GM19455 (cell line): Measurements from ENCODE around the gene CFAP20DC.
"Not testable (repeated sequence)": the region's sequence is repeated elsewhere in the genome, so short reads cannot be mapped to it uniquely, and the experiment has no call there.

Experiments
- ATAC-seq: cut with Tn5 transposase; IDR thresholded peaks from one replicate; pipeline ENCODE4 v1.9.1; 2021; ENCODE audit not compliant: unreplicated experiment

The CFAP20DC gene

DNA sequence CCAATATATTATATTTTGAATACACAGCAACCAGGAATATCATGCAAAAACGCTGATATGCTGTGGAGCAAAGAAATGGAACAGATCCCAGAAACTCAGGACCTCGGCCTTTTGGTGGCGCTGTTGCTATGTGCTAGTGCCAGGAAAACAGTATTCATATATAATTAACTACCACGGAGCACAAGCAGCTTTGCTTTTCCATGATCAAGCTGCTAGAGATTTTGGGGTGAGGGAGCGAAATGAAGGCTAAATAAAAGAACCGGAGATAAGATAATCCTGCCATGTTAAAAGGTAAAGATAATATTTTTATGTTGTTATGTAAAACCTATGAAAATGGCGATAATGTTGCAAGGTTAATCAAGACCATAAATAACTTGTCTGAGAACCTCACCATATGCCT lies 225.5 kb downstream of the CFAP20DC start:
- ATAC-seq = no peak

DNA sequence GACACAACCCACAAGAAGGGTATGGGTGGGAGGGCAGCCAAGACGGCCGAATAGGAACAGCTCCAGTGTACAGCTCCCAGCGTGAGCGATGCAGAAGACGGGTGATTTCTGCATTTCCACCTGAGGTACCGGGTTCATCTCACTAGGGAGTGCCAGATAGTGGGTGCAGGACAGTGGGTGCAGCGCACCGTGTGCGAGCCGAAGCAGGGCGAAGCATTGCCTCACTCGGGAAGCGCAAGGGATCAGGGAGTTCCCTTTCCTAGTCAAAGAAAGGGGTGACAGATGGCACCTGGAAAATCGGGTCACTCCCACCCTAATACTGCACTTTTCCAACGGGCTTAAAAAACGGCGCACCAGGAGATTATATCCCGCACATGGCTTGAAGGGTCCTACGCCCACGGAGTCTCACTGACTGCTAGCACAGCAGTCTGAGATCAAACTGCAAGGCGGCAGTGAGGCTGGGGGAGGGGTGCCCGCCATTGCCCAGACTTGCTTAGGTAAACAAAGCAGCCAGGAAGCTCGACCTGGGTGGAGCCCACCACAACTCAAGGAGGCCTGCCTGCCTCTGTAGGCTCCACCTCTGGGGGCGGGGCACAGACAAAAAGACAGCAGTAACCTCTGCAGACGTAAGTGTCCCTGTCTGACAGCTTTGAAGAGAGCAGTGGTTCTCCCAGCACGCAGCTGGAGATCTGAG lies 243.1 kb downstream of the CFAP20DC start:
- ATAC-seq = not testable (repeated sequence)

DNA sequence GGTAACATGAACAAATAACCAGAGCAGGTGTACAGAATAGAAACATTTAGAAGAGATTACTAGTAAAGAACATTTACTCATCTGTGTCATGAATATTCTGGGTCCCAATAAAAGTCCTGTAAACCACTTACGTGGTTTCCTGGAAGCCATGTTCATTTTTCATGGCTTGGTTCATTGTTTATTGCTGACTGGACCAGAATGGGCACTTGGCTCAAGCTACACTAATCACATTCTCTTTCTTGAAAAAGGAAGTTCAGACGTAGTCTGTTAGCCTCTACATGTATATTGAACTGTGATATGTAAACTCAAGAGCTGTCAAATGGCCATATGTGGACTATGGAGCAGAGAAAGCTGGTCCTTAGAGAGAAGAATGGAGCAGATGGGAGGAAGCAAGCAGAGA lies 244.9 kb downstream of the CFAP20DC start:
- ATAC-seq = no peak

DNA sequence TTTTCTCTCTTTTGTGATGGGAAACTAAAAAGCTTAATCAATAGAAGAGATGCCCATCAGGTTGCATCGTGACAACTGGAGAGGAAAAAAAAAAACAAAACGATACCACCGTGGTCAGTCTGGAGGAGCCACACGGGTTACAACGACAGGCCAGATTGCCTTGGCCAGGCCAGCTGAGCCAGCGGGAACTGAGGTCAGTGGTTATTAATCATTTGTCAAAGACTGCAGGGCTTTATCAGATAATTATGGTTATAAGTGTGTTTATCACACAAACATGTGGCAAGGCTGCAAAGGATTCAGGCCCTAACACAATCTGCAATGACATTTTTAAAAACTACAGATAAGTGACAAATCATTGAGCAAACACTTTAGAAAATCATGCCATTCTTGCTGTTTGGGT lies 248.3 kb downstream of the CFAP20DC start:
- no peak for ATAC-seq

DNA sequence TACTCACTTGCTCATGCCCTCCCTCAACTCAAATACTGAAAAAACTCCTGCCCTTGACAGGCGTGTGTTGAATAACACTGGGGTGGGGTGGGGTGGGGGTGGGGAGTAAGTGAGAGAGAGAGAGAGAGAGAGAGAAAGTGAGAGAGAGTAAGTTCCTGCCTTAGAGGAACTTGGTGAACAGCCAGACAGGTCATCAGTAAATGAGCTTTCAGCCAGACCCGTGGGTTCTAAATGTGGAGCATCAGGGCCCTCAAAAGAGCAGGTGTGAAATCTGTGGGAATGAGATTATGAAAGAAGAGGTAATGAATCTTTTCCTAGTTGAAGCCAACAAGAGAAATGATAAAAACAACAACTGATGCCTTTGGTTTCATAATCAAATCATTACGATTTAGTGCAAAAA lies 248.9 kb downstream of the CFAP20DC start:
- no peak for ATAC-seq

DNA sequence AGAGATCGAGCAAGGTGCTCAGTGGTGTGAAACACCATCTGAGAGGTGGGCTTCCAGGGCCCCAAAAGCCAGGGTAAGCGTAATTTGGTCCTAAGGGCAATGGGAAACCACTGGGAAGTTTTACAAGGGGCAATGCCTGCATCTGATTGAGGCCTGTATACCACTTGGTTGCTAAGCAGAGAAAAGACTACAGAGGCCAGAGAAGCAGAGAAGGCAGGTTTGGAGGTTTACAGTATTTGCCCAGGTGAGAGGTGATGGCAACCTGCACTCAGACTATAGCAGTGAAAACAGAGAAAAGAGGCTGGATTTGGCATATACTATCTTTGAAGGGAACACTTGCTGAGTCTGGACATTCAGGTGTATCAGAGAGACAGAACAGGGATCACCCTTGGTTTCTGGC lies 249.8 kb downstream of the CFAP20DC start:
- no peak for ATAC-seq

DNA sequence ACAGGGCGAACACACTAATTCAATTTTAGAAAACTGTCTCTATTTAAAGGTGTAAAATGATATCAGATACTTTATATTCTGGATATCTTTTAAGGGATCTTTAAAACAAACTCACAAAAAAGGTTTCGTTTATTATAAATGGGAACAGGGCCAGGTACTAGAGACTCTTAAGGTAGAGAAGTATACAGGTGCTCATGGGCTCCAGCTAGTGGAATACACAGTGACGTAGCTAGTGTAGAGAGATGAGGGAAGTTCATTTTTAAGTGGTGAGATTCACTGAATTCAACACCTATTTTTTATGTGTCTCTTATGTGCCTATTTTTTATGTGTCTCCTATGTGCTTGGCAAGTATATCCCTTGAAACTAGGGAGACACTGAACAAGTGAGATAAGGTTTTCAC lies 250.6 kb downstream of the CFAP20DC start:
- ATAC-seq = no peak

DNA sequence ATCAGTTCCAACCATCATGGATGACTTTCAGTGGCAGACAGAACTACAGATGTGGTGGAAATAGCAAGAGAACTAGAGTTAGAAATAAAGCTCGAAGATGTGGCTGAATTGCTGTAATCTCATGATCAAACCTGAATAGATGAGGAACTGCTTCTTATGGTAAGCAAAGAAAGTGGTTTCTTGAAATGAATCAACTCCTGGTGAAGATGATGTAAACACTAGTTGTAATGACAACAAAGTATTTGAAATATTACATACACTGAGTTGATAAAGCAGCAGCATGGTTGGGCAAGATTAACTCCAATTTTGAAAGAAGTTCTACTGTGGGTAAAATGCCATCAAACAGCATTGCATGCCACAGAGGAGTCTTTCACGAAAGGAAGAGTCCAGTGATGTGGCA lies 251.5 kb downstream of the CFAP20DC start:
- no peak for ATAC-seq

DNA sequence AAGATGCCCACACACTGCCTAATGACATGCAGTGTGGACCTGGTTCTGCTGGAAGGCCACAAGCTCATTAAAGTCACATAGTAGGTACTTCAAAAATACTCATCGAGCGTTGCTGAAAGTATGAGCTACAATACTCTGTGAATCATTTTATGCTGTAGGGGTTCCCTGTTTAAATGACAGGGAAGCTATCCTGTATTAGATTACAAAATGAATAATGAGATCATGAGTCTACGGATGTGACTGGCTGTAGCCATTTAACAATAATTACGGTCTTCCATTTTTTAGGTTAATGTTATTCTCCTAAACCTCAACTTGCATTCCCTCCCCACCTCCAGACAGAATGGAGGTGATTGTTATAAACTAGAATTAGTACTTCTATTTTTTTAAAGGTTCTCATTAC lies 255.1 kb downstream of the CFAP20DC start:
- ATAC-seq = no peak

DNA sequence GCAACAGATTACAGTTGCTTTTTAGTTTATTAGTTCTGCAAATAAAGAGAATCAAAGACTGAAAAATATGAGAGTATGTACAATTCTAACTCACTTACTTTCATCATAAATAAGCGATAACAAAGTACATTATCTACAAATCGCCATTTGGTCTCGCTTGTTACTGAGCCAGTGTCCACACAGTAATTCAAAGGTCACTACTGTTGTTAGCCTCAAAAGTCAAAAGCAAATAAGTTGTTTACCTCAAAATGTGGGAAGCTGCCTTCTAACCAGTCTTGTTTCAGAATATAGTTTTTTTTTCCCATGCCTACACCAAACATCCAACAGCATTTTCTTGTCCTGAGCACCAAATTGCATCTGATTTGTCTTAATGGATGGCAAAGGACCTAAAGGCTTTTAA lies 255.9 kb downstream of the CFAP20DC start:
- ATAC-seq = no peak

DNA sequence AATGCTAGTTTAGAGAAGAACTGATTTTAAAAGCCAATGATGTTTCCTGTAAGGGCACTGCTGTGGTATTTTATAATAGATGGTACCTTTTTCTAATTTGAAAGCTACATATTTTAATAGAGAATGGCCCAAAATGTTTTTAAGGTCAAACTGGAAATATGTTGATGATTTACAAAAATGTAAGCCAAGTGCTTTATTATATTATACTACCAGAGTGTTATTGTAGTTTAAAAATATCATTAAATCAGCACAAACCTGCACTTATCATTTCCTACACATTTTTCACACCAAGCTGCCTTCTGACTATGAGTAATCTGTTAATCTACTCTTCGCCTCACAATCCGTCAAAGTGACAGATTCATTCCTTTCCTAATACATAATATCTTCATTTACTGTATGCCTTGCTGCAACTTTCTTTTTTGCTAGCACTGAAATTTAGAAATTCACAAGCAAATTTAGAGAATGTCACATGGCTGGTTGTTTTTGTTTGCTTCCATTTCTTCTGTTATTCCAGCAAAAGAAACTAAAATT lies 256.8 kb downstream of the CFAP20DC start:
- ATAC-seq = no peak

DNA sequence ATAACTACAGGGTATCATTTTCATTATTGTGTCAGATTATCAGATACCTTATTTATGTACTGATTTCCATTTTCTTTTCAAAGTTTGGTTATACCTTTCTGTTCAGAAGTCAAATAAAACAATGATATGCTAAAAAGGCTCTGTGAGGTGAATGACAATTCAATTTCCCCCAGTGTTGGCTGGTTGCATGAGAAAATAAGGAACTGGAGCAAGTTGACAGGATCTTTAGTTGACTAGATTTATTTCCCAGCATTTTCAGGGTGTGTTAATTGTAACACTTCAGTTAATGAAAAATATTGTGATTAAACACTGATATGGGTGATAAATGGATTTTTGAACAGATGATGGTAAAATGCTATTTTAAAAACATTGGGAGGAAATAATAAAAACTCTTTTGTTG lies 260.4 kb downstream of the CFAP20DC start:
- ATAC-seq = no peak

DNA sequence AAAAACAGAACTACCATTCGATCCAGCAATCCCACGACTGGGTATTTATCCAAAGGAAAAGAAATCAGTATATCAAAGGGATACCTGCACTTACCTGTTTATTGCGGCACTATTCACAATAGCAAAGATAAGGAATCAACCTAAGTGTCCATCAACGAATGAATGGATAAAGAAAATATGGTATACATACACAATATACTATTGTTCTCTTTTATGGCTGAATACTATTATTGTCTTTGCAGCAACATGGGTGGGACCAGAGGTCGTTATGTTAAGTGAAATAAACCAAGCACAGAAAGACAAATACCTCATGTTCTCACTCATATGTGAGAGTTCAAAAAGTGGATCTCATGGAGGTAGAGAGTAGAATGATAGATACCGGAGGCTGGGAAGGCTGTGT lies 264.9 kb downstream of the CFAP20DC start:
- no peak for ATAC-seq

DNA sequence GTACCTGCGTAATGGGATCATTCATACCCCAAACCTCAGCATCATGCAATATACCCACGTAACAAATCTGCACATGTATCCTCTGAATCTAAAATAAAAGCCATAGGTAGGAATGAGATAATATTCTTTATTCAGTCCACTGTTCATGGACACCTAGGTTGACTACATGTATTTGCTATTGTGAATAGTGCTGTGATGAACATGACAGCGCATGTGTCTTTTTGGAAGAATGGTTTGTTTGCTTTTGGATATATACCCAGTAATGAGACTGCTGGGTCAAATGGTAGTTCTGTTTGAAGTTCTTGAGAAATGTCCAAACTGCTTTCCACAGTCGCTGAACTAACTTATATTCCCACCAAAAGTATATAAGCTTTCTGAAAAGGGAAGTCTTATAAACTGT lies 265.4 kb downstream of the CFAP20DC start:
- no peak for ATAC-seq

DNA sequence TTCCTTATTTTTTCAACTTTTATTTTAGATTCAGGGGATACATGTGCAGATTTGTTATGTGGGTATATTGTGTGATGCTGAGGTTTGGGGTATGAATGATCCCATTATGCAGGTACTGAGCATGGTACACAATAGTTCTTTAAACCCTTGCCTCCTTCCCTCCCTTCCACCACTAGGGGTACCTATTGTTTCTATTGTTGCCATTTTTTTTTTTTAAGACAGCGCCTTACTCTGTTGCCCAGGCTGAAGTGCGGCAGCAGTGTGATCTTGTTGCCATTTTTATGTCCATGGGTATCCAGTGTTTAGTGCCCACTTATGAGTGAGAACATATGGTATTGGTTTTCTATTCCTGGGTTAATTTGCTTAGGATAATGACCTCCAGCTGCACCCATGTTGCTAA lies 266.0 kb downstream of the CFAP20DC start:
- ATAC-seq = no peak

DNA sequence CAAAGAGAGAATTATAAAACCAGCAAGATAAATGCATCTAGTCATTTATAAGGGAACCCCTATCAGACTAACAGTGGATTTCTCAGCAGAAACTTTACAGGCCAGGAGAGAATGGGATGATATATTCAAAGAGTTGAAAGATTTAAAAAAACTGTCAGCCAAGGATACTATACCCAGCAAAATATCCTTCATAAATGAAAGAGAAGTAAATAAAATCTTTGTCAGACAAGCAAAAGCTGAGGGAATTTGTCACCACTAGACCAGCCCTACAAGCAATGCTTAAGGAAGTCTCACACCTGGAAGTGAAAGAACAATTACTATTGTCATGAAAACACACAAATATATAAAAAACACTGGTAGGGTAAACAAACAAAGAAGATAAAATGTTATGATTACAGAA lies 269.9 kb downstream of the CFAP20DC start:
- no peak for ATAC-seq

DNA sequence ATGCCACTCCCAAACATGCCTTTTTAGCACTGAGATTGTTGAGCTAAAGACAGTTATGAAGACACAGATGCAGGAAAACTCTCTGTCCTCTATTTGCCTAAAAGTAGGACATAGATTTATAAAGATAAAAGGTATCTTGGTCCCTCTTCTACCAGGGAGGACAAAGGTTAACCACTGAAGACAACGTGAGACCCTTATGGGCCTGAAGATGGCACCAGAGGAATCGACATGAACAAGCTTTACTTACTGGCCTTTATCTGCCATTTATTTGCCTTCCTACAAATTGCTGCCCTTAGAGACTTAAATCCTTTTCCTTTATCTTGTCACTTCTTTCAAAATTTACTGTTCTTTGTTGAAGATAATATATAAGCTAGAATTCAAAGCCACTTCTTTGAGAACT lies 273.6 kb downstream of the CFAP20DC start:
- no peak for ATAC-seq

DNA sequence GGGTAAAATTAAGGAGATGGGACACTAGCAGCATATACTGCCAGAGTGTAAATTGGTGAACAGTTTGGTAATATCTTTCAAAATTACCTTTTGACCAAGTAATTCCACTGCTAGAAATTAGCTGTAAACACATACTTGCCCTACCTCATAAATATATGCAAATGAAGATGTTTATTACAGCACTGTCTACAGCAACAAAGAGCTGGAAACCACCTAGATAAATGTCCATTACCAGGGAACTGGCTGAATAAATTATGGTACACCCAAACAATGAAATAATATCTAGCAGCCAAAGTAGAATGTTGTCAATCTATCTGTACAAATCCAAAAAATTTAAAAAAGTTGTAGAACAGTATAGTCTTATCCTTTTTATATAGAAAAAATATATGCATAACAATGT lies 277.4 kb downstream of the CFAP20DC start:
- no peak for ATAC-seq

DNA sequence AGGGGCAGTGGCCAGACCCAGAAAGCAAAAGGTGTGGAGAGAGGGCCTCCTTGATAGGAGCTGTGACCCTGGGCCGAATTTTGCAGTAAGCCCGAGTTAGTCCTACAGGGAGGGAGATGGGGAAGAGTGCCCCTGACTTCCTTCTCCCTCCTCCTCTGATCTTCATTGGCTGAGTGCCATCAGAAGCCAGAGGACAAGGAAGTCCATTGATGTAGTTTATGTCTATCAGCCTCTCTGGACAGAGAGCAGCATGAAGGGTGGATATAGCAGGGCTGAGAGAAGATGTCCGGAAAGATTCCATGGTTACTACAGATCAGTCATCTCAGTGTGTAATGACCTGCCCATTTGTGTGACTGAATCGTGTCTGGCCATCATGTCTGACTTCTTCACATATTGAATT lies 280.8 kb downstream of the CFAP20DC start:
- no peak for ATAC-seq

DNA sequence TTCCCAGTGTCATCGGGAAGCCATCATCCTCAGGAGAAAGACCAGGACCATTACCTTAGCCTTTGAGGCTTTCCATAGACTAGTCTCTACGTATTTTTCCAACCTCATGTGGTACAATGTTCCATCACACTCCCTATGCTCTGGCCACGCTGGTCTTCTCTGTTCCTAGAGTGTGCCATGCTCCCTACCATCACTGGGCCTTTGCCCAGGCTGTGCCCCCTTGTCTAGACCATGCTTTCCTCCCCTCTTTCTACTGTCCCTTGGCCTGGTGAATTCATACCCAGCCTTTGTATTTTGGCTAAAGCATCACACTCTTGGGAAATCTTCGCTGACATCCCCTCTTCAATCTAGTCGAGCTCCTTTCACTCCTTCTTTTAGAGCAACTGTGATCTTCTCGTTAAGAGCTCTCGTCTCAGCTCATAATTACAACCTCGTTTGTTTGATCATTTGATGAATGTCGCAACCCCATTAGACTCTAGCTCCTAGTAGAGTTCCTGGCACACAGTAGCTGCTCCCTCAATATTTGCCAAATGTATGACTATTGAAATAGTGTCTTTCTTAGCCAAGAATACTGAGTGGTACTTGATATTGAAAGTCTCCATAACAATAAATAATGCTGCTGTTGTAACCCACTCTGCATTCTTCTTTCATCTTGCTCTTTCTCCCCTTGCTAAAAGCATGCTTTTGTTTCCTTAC lies 283.1 kb downstream of the CFAP20DC start:
- ATAC-seq = no peak

DNA sequence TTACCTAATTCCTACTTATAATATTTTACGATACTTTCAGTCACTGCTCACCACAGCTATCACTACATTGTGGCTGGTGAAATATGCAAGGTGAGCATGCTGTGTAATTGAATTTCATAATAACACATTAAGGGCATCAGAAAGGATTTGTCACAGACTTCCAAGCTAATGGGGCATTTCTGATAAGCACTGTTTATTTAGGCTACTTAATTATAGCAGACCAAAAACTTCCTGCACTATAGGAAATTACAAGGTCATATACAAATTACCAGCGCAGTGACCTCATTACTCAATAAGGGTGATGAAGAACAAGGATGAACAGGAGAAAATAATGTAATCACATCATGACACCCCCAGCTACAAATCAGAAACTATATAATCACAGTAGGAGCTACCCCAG lies 294.7 kb downstream of the CFAP20DC start:
- ATAC-seq = no peak

DNA sequence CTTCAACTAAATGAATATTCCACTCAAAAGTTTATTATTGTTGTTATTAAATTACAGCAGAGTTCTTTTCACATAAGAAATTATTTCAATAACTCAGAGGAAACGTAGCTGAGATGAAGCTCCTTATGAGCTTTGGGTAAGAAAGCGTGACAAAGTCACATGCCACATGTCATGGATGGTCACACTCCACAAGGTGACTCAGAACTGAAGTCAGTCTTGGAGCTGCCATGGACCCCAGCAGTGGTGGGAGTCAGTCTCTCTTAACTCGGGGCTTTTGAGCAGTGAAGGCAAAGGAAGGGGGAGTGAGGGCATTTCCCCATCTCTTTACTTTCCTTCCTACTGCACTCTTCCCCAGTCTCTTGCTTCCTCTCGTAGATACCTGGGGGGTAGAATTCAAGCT lies 295.8 kb downstream of the CFAP20DC start:
- no peak for ATAC-seq
